ENCODE results near the gene GRIA1. TPM values are rescaled to one million over a fixed set of nuclear protein-coding genes. Genes with fewer than 3 reads are reported as not detected.

Gene GRIA1
- total RNA-seq, 1 donor from 2014 or later: 1.6 TPM

DNA sequence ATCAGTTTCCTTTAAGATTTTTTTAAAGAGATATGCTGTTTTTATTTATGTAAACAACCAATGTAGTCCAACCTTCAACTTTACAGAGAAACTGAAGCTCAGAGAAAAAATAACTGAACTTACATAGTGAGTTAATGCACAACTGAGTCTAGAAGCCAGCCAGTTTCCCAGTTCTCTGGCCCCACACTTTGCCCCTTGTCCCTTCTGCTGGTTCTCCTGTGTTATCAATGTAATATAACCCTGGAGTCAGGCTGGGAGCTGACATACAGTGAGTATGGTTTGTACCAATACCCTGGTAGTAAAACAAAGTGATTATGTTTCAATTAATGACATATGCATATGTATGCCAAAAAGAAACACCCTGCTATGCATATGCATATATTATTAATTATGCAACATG, 32.2 kb upstream of the GRIA1 start:
- DNase-seq (ENCODE audit: low read depth, low spot score): no peak
- H3K4me1 Mint-ChIP-seq: peaks cover 3% of the 10 kb centered on the region
- TF ChIP-seq, protein P1, sequence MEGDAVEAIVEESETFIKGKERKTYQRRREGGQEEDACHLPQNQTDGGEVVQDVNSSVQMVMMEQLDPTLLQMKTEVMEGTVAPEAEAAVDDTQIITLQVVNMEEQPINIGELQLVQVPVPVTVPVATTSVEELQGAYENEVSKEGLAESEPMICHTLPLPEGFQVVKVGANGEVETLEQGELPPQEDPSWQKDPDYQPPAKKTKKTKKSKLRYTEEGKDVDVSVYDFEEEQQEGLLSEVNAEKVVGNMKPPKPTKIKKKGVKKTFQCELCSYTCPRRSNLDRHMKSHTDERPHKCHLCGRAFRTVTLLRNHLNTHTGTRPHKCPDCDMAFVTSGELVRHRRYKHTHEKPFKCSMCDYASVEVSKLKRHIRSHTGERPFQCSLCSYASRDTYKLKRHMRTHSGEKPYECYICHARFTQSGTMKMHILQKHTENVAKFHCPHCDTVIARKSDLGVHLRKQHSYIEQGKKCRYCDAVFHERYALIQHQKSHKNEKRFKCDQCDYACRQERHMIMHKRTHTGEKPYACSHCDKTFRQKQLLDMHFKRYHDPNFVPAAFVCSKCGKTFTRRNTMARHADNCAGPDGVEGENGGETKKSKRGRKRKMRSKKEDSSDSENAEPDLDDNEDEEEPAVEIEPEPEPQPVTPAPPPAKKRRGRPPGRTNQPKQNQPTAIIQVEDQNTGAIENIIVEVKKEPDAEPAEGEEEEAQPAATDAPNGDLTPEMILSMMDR (conservative IDR thresholded peaks at IDR 0.05): no peak
- no peaks in the 10 kb centered on the region for H3K27me3 Mint-ChIP-seq (ENCODE audit: low read depth)
- peaks cover 4% of the 10 kb centered on the region for H3K9me3 Mint-ChIP-seq
- H3K4me3 Mint-ChIP-seq: no peak overlapping the region
- no peaks in the 10 kb centered on the region for H3K36me3 Mint-ChIP-seq (ENCODE audit: low read depth)
- no peak overlapping the region for H3K27ac Mint-ChIP-seq (ENCODE audit: unreplicated experiment)

DNA sequence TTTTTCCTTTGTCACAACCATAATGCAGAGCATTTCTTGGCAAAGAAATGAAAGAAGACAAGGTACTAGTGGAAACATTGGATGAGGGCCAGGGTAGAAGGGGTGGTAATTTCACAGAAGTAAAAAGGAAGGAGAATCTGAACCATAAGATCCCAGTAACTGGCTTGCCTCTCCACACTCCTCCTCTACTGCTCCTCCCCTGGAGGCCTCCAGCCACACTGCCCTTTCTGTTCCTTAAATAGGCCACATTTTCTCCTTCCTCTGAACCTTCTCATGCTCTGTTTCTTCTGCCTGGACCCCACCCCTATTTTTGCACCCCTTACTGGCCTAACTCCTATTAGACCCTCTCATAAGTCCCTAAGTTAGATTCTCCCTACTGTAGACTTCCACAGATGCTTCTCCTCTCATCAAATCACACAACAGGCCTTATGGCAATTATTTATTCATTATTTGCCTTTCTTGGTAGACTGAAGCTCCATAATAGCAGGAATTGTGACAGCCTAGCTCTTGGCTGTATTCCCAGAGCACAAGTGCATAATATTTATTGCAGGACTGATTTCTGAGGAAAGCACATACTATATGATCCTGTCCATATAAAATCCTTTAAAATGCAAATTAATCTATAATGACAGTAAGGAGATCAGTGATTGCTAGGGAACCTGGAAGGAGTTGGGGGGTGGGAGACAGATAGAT, 31.3 kb upstream of the GRIA1 start:
- Mint-ChIP-seq H3K27me3 (ENCODE audit: low read depth) (no peaks in the 10 kb centered on the region), H3K9me3 (peaks cover 4% of the 10 kb centered on the region), H3K36me3 (ENCODE audit: low read depth) (no peaks in the 10 kb centered on the region), H3K4me3 (no peak overlapping the region), H3K27ac (ENCODE audit: unreplicated experiment) (no peak overlapping the region), H3K4me1 (peaks cover 8% of the 10 kb centered on the region)
- no peak for DNase-seq (ENCODE audit: low read depth, low spot score)
- TF ChIP-seq, protein P1 (conservative IDR thresholded peaks at IDR 0.05): no peak

DNA sequence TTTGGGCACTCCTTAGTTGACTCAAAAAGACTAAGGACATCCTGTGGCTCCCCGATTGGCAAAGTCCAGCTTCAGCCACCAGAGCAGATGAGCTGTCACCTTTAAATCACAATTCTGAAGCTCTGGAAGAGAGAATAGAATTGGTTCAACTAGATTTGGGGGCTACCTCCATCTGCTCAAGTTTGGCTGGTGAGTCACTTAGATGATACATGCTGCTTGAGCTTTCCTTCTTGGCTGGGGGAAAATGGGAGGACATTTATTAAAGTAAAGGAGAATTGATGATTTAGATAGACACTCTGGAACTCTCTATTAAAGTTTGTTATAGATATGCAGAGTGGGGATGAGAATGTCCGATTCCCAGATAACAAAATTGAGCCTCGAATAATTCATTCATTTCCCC, 30.0 kb upstream of the GRIA1 start:
- TF ChIP-seq, protein P1 (conservative IDR thresholded peaks at IDR 0.05): no peak
- no peak overlapping the region for H3K27ac Mint-ChIP-seq (ENCODE audit: unreplicated experiment)
- no peaks in the 10 kb centered on the region for H3K27me3 Mint-ChIP-seq (ENCODE audit: low read depth)
- peaks cover 10% of the 10 kb centered on the region for H3K4me1 Mint-ChIP-seq
- peaks cover 4% of the 10 kb centered on the region for H3K9me3 Mint-ChIP-seq
- no peak overlapping the region for H3K4me3 Mint-ChIP-seq
- DNase-seq (ENCODE audit: low read depth, low spot score): no peak
- no peaks in the 10 kb centered on the region for H3K36me3 Mint-ChIP-seq (ENCODE audit: low read depth)

DNA sequence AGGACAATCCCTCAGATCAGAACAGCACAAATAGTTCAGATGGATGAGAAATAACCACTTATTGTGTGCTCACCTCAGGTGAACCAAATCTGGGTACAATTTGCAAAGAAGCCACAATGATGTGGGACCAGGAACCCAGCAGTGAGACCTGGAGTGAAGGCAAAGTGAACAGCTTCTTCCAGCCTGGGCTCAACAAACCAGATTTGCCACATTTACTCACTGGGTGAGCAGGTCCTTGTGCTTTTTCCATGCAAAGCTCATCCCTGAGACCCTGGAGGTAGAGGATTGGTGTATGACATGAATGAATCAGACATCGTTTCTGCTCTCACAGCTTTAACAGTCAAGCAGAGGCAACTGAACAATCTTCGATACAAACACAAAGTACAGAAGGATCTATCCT, 29.1 kb upstream of the GRIA1 start:
- H3K4me1 Mint-ChIP-seq: peaks cover 10% of the 10 kb centered on the region
- no peaks in the 10 kb centered on the region for H3K27me3 Mint-ChIP-seq (ENCODE audit: low read depth)
- H3K4me3 Mint-ChIP-seq: no peak overlapping the region
- H3K27ac Mint-ChIP-seq (ENCODE audit: unreplicated experiment): no peak overlapping the region
- TF ChIP-seq, protein P1 (conservative IDR thresholded peaks at IDR 0.05): no peak
- H3K9me3 Mint-ChIP-seq: peaks cover 4% of the 10 kb centered on the region
- H3K36me3 Mint-ChIP-seq (ENCODE audit: low read depth): no peaks in the 10 kb centered on the region
- DNase-seq (ENCODE audit: low read depth, low spot score): no peak

DNA sequence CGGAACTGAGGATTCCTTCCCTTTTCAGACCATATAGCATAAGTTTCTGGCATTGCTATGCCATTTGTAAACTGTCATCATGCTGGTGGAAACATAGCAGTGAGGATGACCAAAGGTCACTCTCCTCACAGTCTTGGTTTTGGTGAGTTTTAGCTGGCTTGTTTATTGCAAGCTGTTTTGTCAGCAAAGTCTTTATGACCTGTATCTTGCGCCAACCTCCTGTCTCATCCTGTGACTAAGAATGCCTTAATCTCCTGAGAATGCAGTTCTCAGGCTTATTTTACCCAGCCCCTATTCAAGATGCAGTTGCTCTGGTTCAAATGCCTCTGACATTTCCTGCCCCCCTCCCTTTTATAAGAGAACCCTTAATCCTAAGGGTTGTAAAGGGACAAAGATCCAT, 26.7 kb upstream of the GRIA1 start:
- no peak overlapping the region for H3K27ac Mint-ChIP-seq (ENCODE audit: unreplicated experiment)

More for the DNA sequence above, 26.7 kb upstream of the GRIA1 start:
- TF ChIP-seq, protein P1 (conservative IDR thresholded peaks at IDR 0.05): no peak
- no peaks in the 10 kb centered on the region for H3K27me3 Mint-ChIP-seq (ENCODE audit: low read depth)
- no peaks in the 10 kb centered on the region for H3K36me3 Mint-ChIP-seq (ENCODE audit: low read depth)
- no peak overlapping the region for H3K4me3 Mint-ChIP-seq
- H3K4me1 Mint-ChIP-seq: peaks cover 10% of the 10 kb centered on the region
- no peak for DNase-seq (ENCODE audit: low read depth, low spot score)
- H3K9me3 Mint-ChIP-seq: peaks cover 4% of the 10 kb centered on the region
